ENCODE results near the gene TOPAZ1. TPM values are rescaled to one million over a fixed set of nuclear protein-coding genes. Genes with fewer than 3 reads are reported as not detected.

The TOPAZ1 gene
- total and polyA plus RNA-seq, 9 of the 15 experiments (the other 6 are each of a cell fraction or from before 2014, with no cell fraction given) = 0.01 TPM; not detected in 8

DNA sequence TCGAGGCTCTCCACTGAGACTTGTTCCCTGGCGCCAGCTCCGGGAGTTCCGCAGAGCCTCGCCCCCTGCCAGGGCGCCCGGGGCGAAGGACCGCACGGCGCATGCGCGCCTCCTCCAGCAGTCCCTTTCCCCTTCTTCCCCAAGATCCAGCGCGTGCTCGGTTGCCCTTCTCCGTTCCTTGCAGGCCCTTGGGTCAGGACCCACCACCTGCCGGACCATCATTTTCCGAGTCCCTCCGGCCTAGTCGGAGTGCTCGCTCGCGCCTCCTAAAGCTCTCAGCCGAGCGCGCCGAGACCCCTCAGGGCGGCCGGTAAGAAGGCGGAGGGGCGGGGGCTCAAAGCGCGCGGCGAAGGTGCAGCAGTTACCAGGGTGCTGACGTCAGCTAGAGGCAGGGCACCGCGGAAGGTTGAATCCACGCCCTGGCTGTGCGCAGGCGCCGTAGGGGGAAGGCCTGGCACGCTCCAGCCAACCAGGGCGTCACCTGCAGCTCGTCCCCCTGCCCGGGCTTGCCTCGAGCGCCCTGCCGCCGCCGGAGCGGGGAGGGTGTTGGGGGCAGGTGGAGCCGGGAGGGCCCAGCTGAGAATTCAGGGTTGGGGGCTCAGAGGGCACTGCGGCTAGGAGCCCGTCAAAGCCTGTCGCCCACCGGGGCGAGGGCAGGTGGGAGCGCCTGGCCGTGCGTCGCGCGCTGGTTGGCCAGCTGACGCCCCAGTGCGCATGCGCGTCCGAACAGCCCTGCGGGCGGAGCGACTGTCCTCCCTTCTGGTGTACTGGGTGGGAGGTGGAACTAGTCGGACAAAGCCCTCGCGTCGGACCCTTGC is 96.5 kb downstream of the TOPAZ1 start, which contains the start of gene TCAIM (continued):
- TF ChIP-seq, protein P1, sequence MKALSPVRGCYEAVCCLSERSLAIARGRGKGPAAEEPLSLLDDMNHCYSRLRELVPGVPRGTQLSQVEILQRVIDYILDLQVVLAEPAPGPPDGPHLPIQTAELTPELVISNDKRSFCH (CRISPR knock-in tag; IDR thresholded peaks at IDR 0.05) = no peak
- TF ChIP-seq, protein P1 (tag; IDR thresholded peaks at IDR 0.05) = peak; percentile 87
- TF ChIP-seq STAT5A (IDR thresholded peaks at IDR 0.05; ENCODE audit: borderline replicate concordance, low read length) (no peak), SETDB1 (IDR thresholded peaks at IDR 0.05; ENCODE audit: low read length) (no peak), NFIX (CRISPR knock-in tag; IDR thresholded peaks at IDR 0.05; ENCODE audit: low read depth) (no peak), RERE (CRISPR knock-in tag; IDR thresholded peaks at IDR 0.05; ENCODE audit: borderline replicate concordance) (no peak), GATAD2B (IDR thresholded peaks at IDR 0.05; ENCODE audit: borderline replicate concordance) (no peak), DACH1 (IDR thresholded peaks at IDR 0.05; ENCODE audit: partially characterized antibody) (peak; percentile 81), ESRRB (CRISPR knock-in tag; IDR thresholded peaks at IDR 0.05; ENCODE audit: borderline replicate concordance) (no peak), IFI16 (CRISPR knock-in tag; IDR thresholded peaks at IDR 0.05) (no peak), FOXP1 (CRISPR knock-in tag; IDR thresholded peaks at IDR 0.05) (peak; percentile 97), HNRNPL (IDR thresholded peaks at IDR 0.05; ENCODE audit: low read depth, low read length) (peak; percentile 99), IRF2 (CRISPR knock-in tag; IDR thresholded peaks at IDR 0.05) (no peak), PCBP1 (IDR thresholded peaks at IDR 0.05; ENCODE audit: low read depth, low read length, poor library complexity, severe bottlenecking) (peak; percentile 93), ZNF282 (CRISPR knock-in tag; IDR thresholded peaks at IDR 0.05) (peak; percentile 30; the same call in 1 of the 2 replicates), MAFK (IDR thresholded peaks at IDR 0.05; ENCODE audit: low read length) (peak; percentile 65)
- TF ChIP-seq, protein P2, sequence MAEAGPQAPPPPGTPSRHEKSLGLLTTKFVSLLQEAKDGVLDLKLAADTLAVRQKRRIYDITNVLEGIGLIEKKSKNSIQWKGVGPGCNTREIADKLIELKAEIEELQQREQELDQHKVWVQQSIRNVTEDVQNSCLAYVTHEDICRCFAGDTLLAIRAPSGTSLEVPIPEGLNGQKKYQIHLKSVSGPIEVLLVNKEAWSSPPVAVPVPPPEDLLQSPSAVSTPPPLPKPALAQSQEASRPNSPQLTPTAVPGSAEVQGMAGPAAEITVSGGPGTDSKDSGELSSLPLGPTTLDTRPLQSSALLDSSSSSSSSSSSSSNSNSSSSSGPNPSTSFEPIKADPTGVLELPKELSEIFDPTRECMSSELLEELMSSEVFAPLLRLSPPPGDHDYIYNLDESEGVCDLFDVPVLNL (CRISPR knock-in tag; IDR thresholded peaks at IDR 0.05; ENCODE audit: low read depth) = 0 out of 2 replicates have a peak, but pooled peaks have one; percentile 61
- TF ChIP-seq, protein P3, sequence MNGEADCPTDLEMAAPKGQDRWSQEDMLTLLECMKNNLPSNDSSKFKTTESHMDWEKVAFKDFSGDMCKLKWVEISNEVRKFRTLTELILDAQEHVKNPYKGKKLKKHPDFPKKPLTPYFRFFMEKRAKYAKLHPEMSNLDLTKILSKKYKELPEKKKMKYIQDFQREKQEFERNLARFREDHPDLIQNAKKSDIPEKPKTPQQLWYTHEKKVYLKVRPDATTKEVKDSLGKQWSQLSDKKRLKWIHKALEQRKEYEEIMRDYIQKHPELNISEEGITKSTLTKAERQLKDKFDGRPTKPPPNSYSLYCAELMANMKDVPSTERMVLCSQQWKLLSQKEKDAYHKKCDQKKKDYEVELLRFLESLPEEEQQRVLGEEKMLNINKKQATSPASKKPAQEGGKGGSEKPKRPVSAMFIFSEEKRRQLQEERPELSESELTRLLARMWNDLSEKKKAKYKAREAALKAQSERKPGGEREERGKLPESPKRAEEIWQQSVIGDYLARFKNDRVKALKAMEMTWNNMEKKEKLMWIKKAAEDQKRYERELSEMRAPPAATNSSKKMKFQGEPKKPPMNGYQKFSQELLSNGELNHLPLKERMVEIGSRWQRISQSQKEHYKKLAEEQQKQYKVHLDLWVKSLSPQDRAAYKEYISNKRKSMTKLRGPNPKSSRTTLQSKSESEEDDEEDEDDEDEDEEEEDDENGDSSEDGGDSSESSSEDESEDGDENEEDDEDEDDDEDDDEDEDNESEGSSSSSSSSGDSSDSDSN (IDR thresholded peaks at IDR 0.05; ENCODE audit: borderline replicate concordance in 1 of 2, low read depth in 2 of 2, low read length in 2 of 2) = 0 out of 4 replicates have a peak, but pooled peaks of 1 of the 2 experiments have one; percentile 60

All from K562 (cell line).